ENCODE measurements around the gene STAT6.

STAT6 gene

DNA sequence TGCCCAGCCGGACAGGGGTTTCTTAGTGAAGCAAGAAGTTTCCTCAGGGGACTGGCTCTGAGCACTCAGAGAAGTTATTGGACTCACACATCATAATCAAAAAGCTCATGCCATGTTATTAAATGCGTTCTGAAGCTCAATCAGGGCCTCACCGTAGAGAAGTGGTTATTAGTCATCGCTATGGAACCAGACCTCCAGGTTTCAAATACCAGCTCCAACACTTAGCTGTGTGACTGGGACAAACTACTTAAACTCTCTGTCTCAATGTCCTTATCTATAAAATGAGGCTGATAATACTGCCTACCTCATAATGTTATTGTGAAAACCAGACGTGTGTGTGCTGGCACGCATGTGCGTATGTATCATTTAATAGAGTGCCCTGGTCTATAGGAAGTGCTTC, 7.3 kb downstream of the STAT6 start:
- TF ChIP-seq, protein P1, sequence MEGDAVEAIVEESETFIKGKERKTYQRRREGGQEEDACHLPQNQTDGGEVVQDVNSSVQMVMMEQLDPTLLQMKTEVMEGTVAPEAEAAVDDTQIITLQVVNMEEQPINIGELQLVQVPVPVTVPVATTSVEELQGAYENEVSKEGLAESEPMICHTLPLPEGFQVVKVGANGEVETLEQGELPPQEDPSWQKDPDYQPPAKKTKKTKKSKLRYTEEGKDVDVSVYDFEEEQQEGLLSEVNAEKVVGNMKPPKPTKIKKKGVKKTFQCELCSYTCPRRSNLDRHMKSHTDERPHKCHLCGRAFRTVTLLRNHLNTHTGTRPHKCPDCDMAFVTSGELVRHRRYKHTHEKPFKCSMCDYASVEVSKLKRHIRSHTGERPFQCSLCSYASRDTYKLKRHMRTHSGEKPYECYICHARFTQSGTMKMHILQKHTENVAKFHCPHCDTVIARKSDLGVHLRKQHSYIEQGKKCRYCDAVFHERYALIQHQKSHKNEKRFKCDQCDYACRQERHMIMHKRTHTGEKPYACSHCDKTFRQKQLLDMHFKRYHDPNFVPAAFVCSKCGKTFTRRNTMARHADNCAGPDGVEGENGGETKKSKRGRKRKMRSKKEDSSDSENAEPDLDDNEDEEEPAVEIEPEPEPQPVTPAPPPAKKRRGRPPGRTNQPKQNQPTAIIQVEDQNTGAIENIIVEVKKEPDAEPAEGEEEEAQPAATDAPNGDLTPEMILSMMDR (IDR thresholded peaks at IDR 0.05; ENCODE audit: extremely low read depth, missing control alignments): no peak
- DNase-seq (ENCODE audit: low spot score): no peak

DNA sequence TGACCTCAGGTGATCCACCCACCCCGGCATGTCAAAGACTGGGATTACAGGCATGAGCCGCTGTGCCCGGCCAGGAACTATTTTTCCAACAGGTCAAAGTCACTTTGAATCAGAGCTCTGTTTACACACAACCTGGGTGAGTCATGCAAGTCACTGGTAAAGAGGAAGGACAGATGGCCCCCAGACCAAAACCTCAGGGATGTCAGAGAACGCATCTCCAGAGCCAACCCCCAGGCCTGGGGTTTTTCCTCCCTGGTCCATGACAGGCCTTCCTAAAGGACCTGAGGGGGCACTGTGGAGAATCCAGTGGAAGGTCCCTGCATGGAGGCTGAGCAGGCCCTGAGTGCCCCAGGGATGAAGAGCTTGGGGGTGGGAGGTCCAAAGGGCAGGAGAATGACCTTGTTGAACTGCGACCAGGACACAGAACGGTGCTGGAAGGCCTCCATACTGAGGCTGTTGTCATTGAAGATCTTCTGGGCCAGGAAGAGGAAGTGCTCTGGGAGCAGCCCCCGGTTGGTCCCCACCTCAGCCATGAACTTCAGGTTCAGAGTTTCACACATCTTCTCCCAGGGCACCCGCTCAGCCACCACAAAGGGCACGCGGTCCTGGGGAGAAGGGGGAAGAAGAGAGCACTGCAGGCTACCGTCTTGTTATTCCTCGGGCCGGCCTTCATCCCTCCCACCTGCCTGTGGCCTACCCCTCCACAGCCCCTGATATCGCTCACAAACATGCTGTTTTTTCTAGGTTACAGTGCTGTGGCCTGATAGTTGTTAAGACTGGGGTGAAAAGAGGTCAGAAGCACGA, 9.1 kb downstream of the STAT6 start:
- no peak for DNase-seq (ENCODE audit: low spot score)
- TF ChIP-seq, protein P1 (IDR thresholded peaks at IDR 0.05; ENCODE audit: extremely low read depth, missing control alignments): no peak

DNA sequence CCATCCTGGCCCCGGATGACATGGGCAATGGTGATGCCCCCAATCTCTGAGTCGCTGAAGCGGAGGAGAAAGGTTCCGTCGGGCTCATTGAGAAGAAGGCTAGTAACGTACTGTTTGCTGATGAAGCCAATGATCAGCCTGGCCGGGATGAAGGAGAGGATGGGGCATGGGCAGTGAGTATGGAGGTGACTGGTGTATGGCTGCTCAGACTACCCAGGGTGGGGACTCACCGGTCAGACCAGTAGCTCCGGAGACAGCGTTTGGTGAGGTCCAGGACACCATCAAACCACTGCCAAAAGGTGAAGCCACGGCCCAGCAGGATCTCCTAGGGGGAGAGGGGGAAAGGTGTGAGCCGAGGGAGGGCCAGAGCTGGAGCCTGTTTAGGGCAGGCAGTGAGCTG, 11.4 kb downstream of the STAT6 start:
- TF ChIP-seq, protein P1 (IDR thresholded peaks at IDR 0.05; ENCODE audit: extremely low read depth, missing control alignments): no peak
- no peak for DNase-seq (ENCODE audit: low spot score)

DNA sequence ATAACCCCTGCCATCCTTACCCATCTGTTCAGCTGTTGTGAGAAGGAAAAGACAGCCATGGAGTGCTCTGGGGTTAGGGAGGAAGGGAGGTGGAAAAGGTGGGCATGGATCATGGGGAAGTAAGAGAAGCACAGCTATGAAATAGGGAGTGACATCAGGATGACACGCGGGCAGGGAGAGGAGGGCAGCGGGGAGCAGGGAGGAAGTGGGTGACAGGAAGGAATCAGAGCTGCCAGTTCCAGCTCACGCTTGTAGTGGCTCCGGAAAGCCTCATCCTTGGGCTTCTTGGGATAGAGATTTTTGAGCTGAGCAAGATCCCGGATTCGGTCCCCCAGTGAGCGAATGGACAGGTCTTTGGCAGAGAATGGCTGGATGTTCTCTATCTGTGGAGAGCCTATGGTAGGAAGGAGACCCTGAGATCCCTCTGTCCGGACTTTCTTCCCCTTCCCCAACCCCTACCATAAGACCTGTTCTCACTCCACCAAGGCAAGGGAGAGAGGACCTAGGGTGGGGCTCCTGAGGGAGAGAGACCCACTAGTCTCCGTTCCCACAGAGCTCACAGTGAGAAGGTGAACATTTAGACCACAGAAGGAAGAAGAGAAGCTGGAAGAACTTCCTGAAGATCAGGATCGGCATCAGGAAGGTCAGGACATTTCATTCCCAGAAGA, 12.0 kb downstream of the STAT6 start:
- TF ChIP-seq, protein P1 (IDR thresholded peaks at IDR 0.05; ENCODE audit: extremely low read depth, missing control alignments): no peak
- no peak for DNase-seq (ENCODE audit: low spot score)

DNA sequence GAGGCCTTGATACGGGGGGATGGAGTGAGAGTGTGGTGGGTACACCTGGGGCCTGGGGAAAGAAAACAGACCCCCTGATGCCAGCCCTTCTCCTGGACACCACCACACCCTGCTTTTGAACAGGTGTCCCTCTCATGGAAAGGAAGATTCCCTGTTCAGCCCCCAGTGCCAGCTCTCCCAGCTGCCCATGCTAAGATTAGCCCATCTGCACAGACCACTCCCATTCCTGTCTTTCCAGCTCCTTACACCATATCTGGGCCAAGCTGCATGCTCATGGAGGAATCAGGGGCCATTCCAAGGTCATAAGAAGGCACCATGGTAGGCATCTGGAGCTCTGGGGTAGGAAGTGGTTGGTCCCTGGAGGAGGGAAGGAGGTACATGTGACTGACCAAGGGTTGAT, 12.6 kb downstream of the STAT6 start:
- TF ChIP-seq, protein P1 (IDR thresholded peaks at IDR 0.05; ENCODE audit: extremely low read depth, missing control alignments): no peak
- no peak for DNase-seq (ENCODE audit: low spot score)

DNA sequence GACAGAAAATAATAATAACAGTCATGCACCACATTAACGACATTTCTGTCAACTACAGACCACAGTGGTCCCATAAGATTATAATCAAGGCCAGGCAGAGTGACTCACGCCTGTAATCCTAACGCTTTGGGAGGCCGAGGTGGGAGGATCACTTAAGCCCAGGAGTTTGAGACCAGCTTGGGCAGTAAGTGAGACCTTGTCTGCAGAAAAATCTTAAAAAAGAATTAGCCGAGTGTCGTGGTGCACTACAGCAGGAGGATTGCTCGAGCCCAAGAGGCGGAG, 13.7 kb downstream of the STAT6 start:
- TF ChIP-seq, protein P1 (IDR thresholded peaks at IDR 0.05; ENCODE audit: extremely low read depth, missing control alignments): no peak
- DNase-seq (ENCODE audit: low spot score): no peak

DNA sequence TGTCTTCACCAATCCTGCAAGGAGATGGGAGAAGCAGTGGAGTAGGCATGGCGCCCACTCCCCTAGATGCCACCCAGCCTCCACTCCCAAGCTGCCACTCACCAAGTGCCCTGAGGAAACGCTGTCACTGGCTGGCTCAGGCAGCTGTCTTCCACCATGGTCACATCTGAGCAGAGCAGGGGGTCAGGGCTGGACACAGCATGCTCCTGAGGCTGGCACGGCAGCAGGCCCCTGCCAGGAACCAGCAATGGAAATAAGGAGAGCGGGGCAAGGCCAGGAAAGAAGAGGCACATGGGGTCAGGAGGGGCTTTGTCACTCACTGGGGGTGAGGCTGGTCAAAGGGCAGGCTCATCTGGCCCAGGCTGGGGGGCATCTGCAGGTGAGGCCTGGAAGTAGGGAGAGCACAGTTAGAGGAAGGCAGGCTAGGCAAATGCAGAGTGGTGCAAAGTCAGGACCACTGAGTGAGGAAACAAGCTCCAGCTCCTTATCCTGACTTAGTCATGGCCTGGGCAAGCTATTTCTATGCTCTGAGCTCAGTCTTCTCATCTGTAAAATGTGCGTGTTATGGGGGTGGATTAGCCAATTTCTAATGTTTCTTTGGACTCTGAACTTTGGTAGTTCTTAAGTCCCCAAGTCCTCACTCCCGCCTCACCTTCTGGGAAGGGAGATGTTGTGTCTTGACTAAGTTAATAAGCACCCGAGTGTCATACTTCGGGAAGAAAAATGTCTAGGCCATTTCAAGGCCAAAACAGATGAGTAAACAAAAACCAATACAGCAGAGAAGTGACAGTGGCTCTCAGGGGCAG, 14.2 kb downstream of the STAT6 start:
- TF ChIP-seq, protein P1 (IDR thresholded peaks at IDR 0.05; ENCODE audit: extremely low read depth, missing control alignments): no peak
- DNase-seq (ENCODE audit: low spot score): no peak
